COLO668 (cell line): Measurements from ENCODE around the gene SPATS2.

ENCODE experiments used
- DNase-seq: peaks from one replicate; lab custom pipeline; 2025; ENCODE audit not compliant: unreplicated experiment; lab: John Stamatoyannopoulos, UW

SPATS2 gene

GRCh38 chr12:49567611-49568441, 200.6 kb downstream of the SPATS2 start, which contains the start of gene MCRS1:
Gene MCRS1, minus strand, starts transcription at chr12:49568142. Its CDS starts 1,411 bp downstream, at chr12:49566731.
- peak; percentile 80 for DNase-seq

GRCh38 chr12:49568442-49569162, 201.3 kb downstream of the SPATS2 start:
- no peak for DNase-seq
